Endothelial cell of umbilical vein (primary cell): ENCODE measurements around the gene SLAIN2. TPM values are rescaled to one million over a fixed set of nuclear protein-coding genes. Genes with fewer than 3 reads are reported as not detected.

ENCODE experiments used
- BruUV-seq: library from RNA; stranded (reverse); fragments of 400-500 nt; replicated peaks from 2 replicates; lab custom pipeline; 2021; lab: Mats Ljungman, UMichigan
- CTCF ChIA-PET: fragments of 300-600, 350-600 bp; sonication (Branson Sonifier 250); formaldehyde crosslinking; loops from one replicate; lab custom pipeline; 2021; ENCODE audit warnings: antibody characterized with exemption, inconsistent platforms; lab: Charles Lee
- POLR2A ChIA-PET: fragments of 300-600, 350-600 bp; sonication (Branson Sonifier 250); formaldehyde crosslinking; loops from one replicate; lab custom pipeline; 2021; ENCODE audit warnings: antibody characterized with exemption, inconsistent platforms; lab: Charles Lee
- DNase-seq: peaks from one replicate; pipeline ENCODE4 v3.0.0-alpha.2; 2011; ENCODE audit warnings: low read depth, low spot score
- FAIRE-seq: peaks from 2 replicates; lab custom pipeline; 2011; peaks lifted over from hg19 to GRCh38; lab: Jason Lieb, UNC
- H2AFZ ChIP-seq: 2 replicates; pipeline ENCODE4 v1.6.0; 2012; ENCODE audit warnings: low read depth, low read length, control low read depth, inconsistent platforms
- H3K27ac ChIP-seq: 2 replicates; pipeline ENCODE4 v1.5.1; 2011; ENCODE audit warnings: low read depth, mild to moderate bottlenecking, control low read depth, low read length, moderate library complexity; ENCODE audit not compliant: insufficient read depth
- H3K27me3 ChIP-seq, 2 experiments: 2 replicates each; pipeline versions ENCODE4 v1.6.0 to v1.6.1; 2011; ENCODE audit warnings: low read length in 2 of 2, mixed read lengths in 1 of 2; ENCODE audit not compliant: control insufficient read depth in 2 of 2, insufficient read depth in 2 of 2
- H3K36me3 ChIP-seq, 2 experiments: 2 replicates in 1 of 2; 3 replicates in 1 of 2; pipeline ENCODE4 v1.5.1; 2011; ENCODE audit warnings: low read length in 2 of 2, mild to moderate bottlenecking in 1 of 2, moderate library complexity in 1 of 2; ENCODE audit not compliant: control insufficient read depth in 2 of 2, insufficient read depth in 2 of 2; ENCODE audit errors: extremely low read depth in 1 of 2
- H3K4me1 ChIP-seq: 3 replicates; pipeline ENCODE4 v1.5.1; 2011; ENCODE audit warnings: mild to moderate bottlenecking, low read length; ENCODE audit not compliant: control insufficient read depth, insufficient read depth; ENCODE audit errors: extremely low read depth
- H3K4me2 ChIP-seq: 2 replicates; pipeline ENCODE4 v1.6.1; 2011; ENCODE audit warnings: low read length, control low read depth, mixed read lengths; ENCODE audit not compliant: insufficient read depth
- H3K4me3 ChIP-seq, 3 experiments: fragments of 200-600 bp in 1 of 3; sonication (generic), shearing (Covaris generic) in 1 of 3; replicated peaks in 1 of 3; 2 replicates each; pipeline ENCODE4 v1.5.1; 2011 to 2016; ENCODE audit warnings: control low read depth in 3 of 3, low read length in 3 of 3, mild to moderate bottlenecking in 2 of 3, inconsistent platforms in 1 of 3, low read depth in 1 of 3, moderate library complexity in 1 of 3; ENCODE audit not compliant: insufficient read depth in 1 of 3
- H3K79me2 ChIP-seq: 2 replicates; pipeline ENCODE4 v1.6.0; 2012; ENCODE audit warnings: low read length, inconsistent platforms; ENCODE audit not compliant: control insufficient read depth, insufficient read depth
- H3K9ac ChIP-seq: replicated peaks from 2 replicates; pipeline ENCODE3; 2011; ENCODE audit warnings: low read length, control low read depth; ENCODE audit not compliant: insufficient read depth; ENCODE audit errors: extremely low read depth
- H3K9me1 ChIP-seq: replicated peaks from 3 replicates; pipeline ENCODE4 v1.6.0; 2011; ENCODE audit warnings: mild to moderate bottlenecking, low read length; ENCODE audit not compliant: control insufficient read depth, insufficient read depth; ENCODE audit errors: extremely low read depth
- H3K9me3 ChIP-seq: replicated peaks from 2 replicates; pipeline ENCODE4 v1.5.1; 2012; ENCODE audit warnings: low read length, inconsistent platforms; ENCODE audit not compliant: control insufficient read depth, insufficient read depth
- H4K20me1 ChIP-seq: replicated peaks from 2 replicates; pipeline ENCODE3; 2011; ENCODE audit warnings: mild to moderate bottlenecking, low read length; ENCODE audit not compliant: control insufficient read depth, insufficient read depth; ENCODE audit errors: extremely low read depth
- EZH2 ChIP-seq: IDR thresholded peaks from 2 replicates; pipeline ENCODE4 v1.6.1; 2012; ENCODE audit warnings: borderline replicate concordance, low read depth, mild to moderate bottlenecking, moderate library complexity, low read length, inconsistent platforms; ENCODE audit not compliant: severe bottlenecking
- FOS ChIP-seq: IDR thresholded peaks from 2 replicates; pipeline ENCODE4 v1.6.1; 2011; ENCODE audit warnings: mild to moderate bottlenecking, low read length, moderate library complexity, borderline replicate concordance; ENCODE audit not compliant: insufficient read depth
- GATA2 ChIP-seq: IDR thresholded peaks from 2 replicates; pipeline ENCODE4 v1.7.0; 2011; ENCODE audit warnings: low read depth, mild to moderate bottlenecking, moderate library complexity, mixed read lengths, low read length; ENCODE audit not compliant: insufficient read length, insufficient read depth
- JUN ChIP-seq: IDR thresholded peaks from 2 replicates; pipeline ENCODE4 v1.6.1; 2011; ENCODE audit warnings: borderline replicate concordance, low read depth; ENCODE audit not compliant: insufficient read length, insufficient read depth
- MYC ChIP-seq: IDR thresholded peaks from one replicate; pipeline ENCODE4 v1.6.1; 2011; ENCODE audit warnings: mild to moderate bottlenecking, low read depth, low read length
- POLR2A ChIP-seq: IDR thresholded peaks from 2 replicates; pipeline ENCODE4 v1.6.1; 2012; ENCODE audit warnings: low read depth, mild to moderate bottlenecking, control low read depth, low read length
- POLR2AphosphoS5 ChIP-seq: IDR thresholded peaks from 2 replicates; pipeline ENCODE4 v1.6.1; 2012; ENCODE audit warnings: low read depth, mild to moderate bottlenecking, control low read depth, low read length, moderate library complexity; ENCODE audit not compliant: insufficient read depth
- dilution Hi-C: fragments of 300-500 bp; cut with MboI; formaldehyde crosslinking; loops from one replicate; pipeline ENCODE4 v1.15.0; 2019; ENCODE audit warnings: low sequenced_read_pairs; ENCODE audit not compliant: extremely low pct_ligation_motif_present
- intact Hi-C: fragments of 100-400 bp; cut with micrococcal nuclease; formaldehyde crosslinking; loops from one replicate; pipeline ENCODE4 v1.10.0; 2022
- polyA plus RNA-seq, 4 experiments: library from polyadenylated mRNA; depleted of rRNA in 3 of 4; stranded (reverse) in 3 of 4; unstranded in 1 of 4; fragments of >200 nt; gene quantifications; 2 replicates each; pipeline versions ENCODE4 v1.2.1 to v1.2.3, GENCODE V29; 2011 to 2012; ENCODE audit warnings: missing spikeins in 1 of 4
- total RNA-seq: library from RNA; stranded (reverse); gene quantifications from 2 replicates; pipeline ENCODE4 v1.2.3, GENCODE V29; 2021
- TF ChIP-seq, protein P1 (sequence below): IDR thresholded peaks from 2 replicates; pipeline ENCODE4 v1.6.1; 2011; ENCODE audit not compliant: insufficient read depth, insufficient read length

Gene SLAIN2
- total and polyA plus RNA-seq, 2 donors (not counting 3 experiments of a cell fraction or from before 2014, with no cell fraction given) = 27.4 to 49.5 TPM

DNA sequence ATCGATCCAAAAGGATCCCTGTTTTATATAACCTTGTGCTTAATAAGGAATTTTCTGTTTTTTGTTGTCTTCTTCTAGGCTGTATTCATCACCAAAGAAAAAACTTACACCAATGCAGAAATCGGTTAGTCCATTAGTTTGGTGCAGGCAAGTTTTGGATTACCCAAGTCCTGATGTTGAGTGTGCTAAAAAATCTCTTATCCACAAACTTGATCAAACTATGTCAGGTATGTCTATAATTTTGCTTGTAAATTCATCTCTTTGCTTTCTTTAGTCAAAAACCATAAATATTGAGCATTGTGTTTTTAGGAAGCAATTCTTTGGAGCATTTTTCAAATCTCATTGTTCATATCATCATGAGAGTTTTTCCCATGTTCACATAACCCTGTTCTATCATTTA lies 28.4 kb downstream of the SLAIN2 start:
- TF ChIP-seq EZH2 = no peak
- TF ChIP-seq MYC = no peak
- Histone ChIP-seq H3K27ac (no peak overlapping the region), H3K9ac (no peak overlapping the region), H3K4me1 (no peaks in the 10 kb centered on the region), H3K9me1 (no peaks in the 10 kb centered on the region), H3K79me2 (peaks cover 27% of the 10 kb centered on the region), H3K4me2 (no peak overlapping the region), H2AFZ (no peak overlapping the region), H3K36me3 (no peaks in the 10 kb centered on the region), H3K9me3 (no peaks in the 10 kb centered on the region), H3K27me3 (no peaks in the 10 kb centered on the region), H3K4me3 (no peak overlapping the region), H4K20me1 (peaks cover 5% of the 10 kb centered on the region)
- ChIA-PET POLR2A (no interaction called here), CTCF (interaction anchor here (1.2 to 2.1 kb wide), 3 partner anchors 9 to 16 kb away, joined by 5 to 9 read pairs (median 6); no protein-coding TSS in a partner anchor)
- intact Hi-C loops (loop anchor here (5.0 kb wide), 1 partner anchor 623 kb away; no protein-coding TSS in a partner anchor), dilution Hi-C loops (no loop called here)
- FAIRE-seq (no peak), DNase-seq (no peak)
- BruUV-seq = no TSS peak

DNA sequence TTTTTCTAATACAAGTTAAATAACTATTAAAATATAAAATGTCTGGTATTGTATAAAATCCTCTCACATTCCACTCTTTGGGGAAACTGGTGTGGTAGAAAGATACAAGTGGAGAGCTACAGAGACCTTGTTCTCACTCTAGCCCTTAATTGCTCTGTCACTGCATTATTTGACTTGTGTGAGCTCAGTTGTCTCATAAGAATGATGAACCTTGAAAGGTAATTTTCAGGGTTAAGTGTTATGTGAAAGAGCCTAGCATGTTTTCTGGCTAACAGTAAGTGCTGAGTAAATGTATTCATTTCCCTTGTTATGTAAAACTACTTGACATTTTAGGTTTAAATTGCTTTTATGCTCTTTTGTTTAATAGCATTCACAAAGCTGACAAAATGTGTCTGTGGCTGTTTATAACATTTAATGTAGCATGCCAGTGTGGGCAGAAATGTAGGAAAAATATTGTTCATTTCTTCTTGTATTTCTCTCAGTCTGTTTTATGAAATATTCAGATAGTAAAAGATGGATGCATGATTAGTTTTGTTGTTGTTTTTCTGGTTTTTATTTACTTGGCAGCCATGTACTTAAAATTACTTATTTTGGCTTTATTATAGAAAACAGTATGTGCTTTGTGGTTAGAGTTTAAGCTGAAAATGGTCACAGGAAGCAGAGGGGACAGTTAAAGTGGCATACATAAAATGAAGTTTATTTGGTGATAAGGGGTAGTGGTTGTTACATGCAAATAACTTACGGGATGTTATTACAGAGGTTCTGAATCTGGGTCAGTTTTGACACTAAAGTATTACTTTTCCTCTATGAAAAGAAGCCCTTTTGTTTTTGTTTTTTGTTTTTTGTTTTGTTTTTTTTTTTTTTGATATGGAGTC lies 29.2 kb downstream of the SLAIN2 start:
- no peak for FAIRE-seq
- CTCF ChIA-PET = interaction anchor here (1.2 to 2.1 kb wide), 3 partner anchors 10 to 13 kb away, joined by 3 to 9 read pairs (median 6); no protein-coding TSS in a partner anchor

More for the DNA sequence above, 29.2 kb downstream of the SLAIN2 start:
- TF ChIP-seq, protein P1, sequence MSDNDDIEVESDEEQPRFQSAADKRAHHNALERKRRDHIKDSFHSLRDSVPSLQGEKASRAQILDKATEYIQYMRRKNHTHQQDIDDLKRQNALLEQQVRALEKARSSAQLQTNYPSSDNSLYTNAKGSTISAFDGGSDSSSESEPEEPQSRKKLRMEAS = no peak
- TF ChIP-seq GATA2 (no peak), EZH2 (no peak), POLR2A (no peak), POLR2AphosphoS5 (no peak), MYC (no peak), JUN (no peak), FOS (no peak)
- Histone ChIP-seq H3K27me3 (no peaks in the 10 kb centered on the region), H3K4me1 (peaks cover 3% of the 10 kb centered on the region), H4K20me1 (peaks cover 5% of the 10 kb centered on the region), H3K36me3 (no peaks in the 10 kb centered on the region), H3K9me1 (no peaks in the 10 kb centered on the region), H3K27ac (no peak overlapping the region), H3K79me2 (peaks cover 27% of the 10 kb centered on the region), H2AFZ (no peak overlapping the region), H3K9ac (no peak overlapping the region), H3K4me2 (no peak overlapping the region), H3K9me3 (no peaks in the 10 kb centered on the region), H3K4me3 (no peak overlapping the region)
- POLR2A ChIA-PET = no interaction called here
- intact Hi-C loops = no loop called here
- BruUV-seq = no TSS peak
- DNase-seq = no peak
- dilution Hi-C loops = no loop called here
